Keratinocyte (primary cell): ENCODE results near the gene PRKCE. TPM values are rescaled to one million over a fixed set of nuclear protein-coding genes. Genes with fewer than 3 reads are reported as not detected.

ENCODE experiments used
- DNase-seq: peaks from one replicate; pipeline ENCODE4 v3.0.0-alpha.2; 2011; ENCODE audit warnings: low read depth, missing footprints, low spot score
- FAIRE-seq: peaks from 2 replicates; lab custom pipeline; 2011; peaks lifted over from hg19 to GRCh38; lab: Jason Lieb, UNC
- H2AFZ ChIP-seq: 2 replicates; pipeline ENCODE4 v1.6.0; 2012; ENCODE audit warnings: low read length, control low read depth, inconsistent platforms; ENCODE audit not compliant: control insufficient read depth
- H3K27ac ChIP-seq: 2 replicates; pipeline ENCODE4 v1.5.1; 2011; ENCODE audit warnings: low read length; ENCODE audit not compliant: control insufficient read depth, insufficient read depth
- H3K27me3 ChIP-seq: 3 replicates; pipeline ENCODE4 v1.6.0; 2011; ENCODE audit warnings: low read length; ENCODE audit not compliant: control insufficient read depth, insufficient read depth; ENCODE audit errors: extremely low read depth
- H3K36me3 ChIP-seq, 2 experiments: 2 replicates in 1 of 2; 3 replicates in 1 of 2; pipeline ENCODE4 v1.5.1; 2011; ENCODE audit warnings: low read length in 2 of 2, mild to moderate bottlenecking in 1 of 2; ENCODE audit not compliant: control insufficient read depth in 2 of 2, insufficient read depth in 2 of 2; ENCODE audit errors: extremely low read depth in 1 of 2
- H3K4me1 ChIP-seq: 3 replicates; pipeline ENCODE4 v1.5.1; 2011; ENCODE audit warnings: low read length; ENCODE audit not compliant: control insufficient read depth, insufficient read depth; ENCODE audit errors: extremely low read depth
- H3K4me2 ChIP-seq: 3 replicates; pipeline ENCODE4 v1.6.0; 2011; ENCODE audit warnings: low read depth, low read length; ENCODE audit not compliant: control insufficient read depth, insufficient read depth; ENCODE audit errors: extremely low read depth
- H3K4me3 ChIP-seq, 3 experiments: fragments of 200-600 bp in 1 of 3; sonication (generic) in 1 of 3; 2 replicates in 2 of 3; 3 replicates in 1 of 3; pipeline ENCODE4 v1.5.1; 2011 to 2016; ENCODE audit warnings: low read length in 3 of 3, mild to moderate bottlenecking in 3 of 3, control low read depth in 2 of 3, inconsistent platforms in 1 of 3, low read depth in 1 of 3, mixed read lengths in 1 of 3, mixed run types in 1 of 3, moderate library complexity in 1 of 3; ENCODE audit not compliant: control insufficient read depth in 2 of 3, insufficient read depth in 2 of 3; ENCODE audit errors: extremely low read depth in 1 of 3
- H3K79me2 ChIP-seq: 2 replicates; pipeline ENCODE4 v1.6.0; 2012; ENCODE audit warnings: low read length; ENCODE audit not compliant: control insufficient read depth, insufficient read depth
- H3K9ac ChIP-seq: 3 replicates; pipeline ENCODE4 v1.6.0; 2011; ENCODE audit warnings: low read length; ENCODE audit not compliant: control insufficient read depth, insufficient read depth; ENCODE audit errors: extremely low read depth
- H3K9me1 ChIP-seq: 3 replicates; pipeline ENCODE4 v1.6.0; 2011; ENCODE audit warnings: low read length; ENCODE audit not compliant: control insufficient read depth, insufficient read depth; ENCODE audit errors: extremely low read depth
- H3K9me3 ChIP-seq: 2 replicates; pipeline ENCODE4 v1.5.1; 2012; ENCODE audit warnings: low read depth, low read length; ENCODE audit not compliant: control insufficient read depth
- H4K20me1 ChIP-seq: 3 replicates; pipeline ENCODE4 v1.6.0; 2011; ENCODE audit warnings: low read length; ENCODE audit not compliant: control insufficient read depth, insufficient read depth; ENCODE audit errors: extremely low read depth
- CTCF ChIP-seq, 3 experiments: IDR thresholded peaks in 1 of 3; conservative IDR thresholded peaks in 1 of 3; optimal IDR thresholded peaks in 1 of 3; 2 replicates in 2 of 3; 3 replicates in 1 of 3; pipeline versions ENCODE3 to v1.5.1; 2011; ENCODE audit warnings: low read length in 3 of 3, mild to moderate bottlenecking in 3 of 3, moderate library complexity in 2 of 3, control low read depth in 1 of 3, inconsistent platforms in 1 of 3; ENCODE audit not compliant: insufficient read depth in 2 of 3; ENCODE audit errors: extremely low read depth in 1 of 3
- EZH2 ChIP-seq: IDR thresholded peaks from one replicate; pipeline ENCODE4 v1.6.1; 2012; ENCODE audit warnings: inconsistent platforms, mild to moderate bottlenecking, low read length, moderate library complexity
- dilution Hi-C: fragments of 300-500 bp; cut with MboI; formaldehyde crosslinking; loops from one replicate; pipeline ENCODE4 v1.7.0; 2020; ENCODE audit warnings: low sequenced_read_pairs; ENCODE audit not compliant: extremely low pct_ligation_motif_present
- polyA plus RNA-seq, 5 experiments: library from polyadenylated mRNA; depleted of rRNA in 3 of 5; stranded (reverse) in 3 of 5; stranded (forward) in 1 of 5; unstranded in 1 of 5; fragments of >200 nt; gene quantifications; 1 replicate in 1 of 5; 2 replicates in 3 of 5; 3 replicates in 1 of 5; pipeline versions ENCODE4 v1.2.1 to v1.2.3, GENCODE V29; 2011 to 2012; ENCODE audit warnings: missing spikeins in 2 of 5, low read depth in 1 of 5, low replicate concordance in 1 of 5

The PRKCE gene
- polyA plus RNA-seq, 1 donor (not counting 4 experiments of a cell fraction or from before 2014, with no cell fraction given): 2.0 TPM

GRCh38 chr2:45643095-45643494 is 8.4 kb upstream of the PRKCE start:
- no peaks in the 10 kb centered on the region for H3K9me1 ChIP-seq
- H3K9me3 ChIP-seq: no peaks in the 10 kb centered on the region
- H3K4me2 ChIP-seq: peak overlapping the region; percentile 90
- H3K36me3 ChIP-seq: no peaks in the 10 kb centered on the region
- H3K79me2 ChIP-seq: no peaks in the 10 kb centered on the region
- H3K4me1 ChIP-seq: peaks cover 6% of the 10 kb centered on the region
- no peak overlapping the region for H3K27ac ChIP-seq
- H2AFZ ChIP-seq: peak overlapping the region; percentile 52
- TF ChIP-seq CTCF (optimal IDR thresholded peaks at IDR 0.05 in 1 of 3, IDR thresholded peaks at IDR 0.05 in 1 of 3, conservative IDR thresholded peaks at IDR 0.05 in 1 of 3; ENCODE audit: extremely low read depth in 1 of 3, insufficient read depth in 2 of 3, low read length in 3 of 3) (no peak), EZH2 (no peak)
- H3K9ac ChIP-seq: peak overlapping the region; percentile 45
- H3K27me3 ChIP-seq: peaks cover 14% of the 10 kb centered on the region
- H4K20me1 ChIP-seq: no peaks in the 10 kb centered on the region
- dilution Hi-C loops: no loop called here
- no peak for FAIRE-seq
- peak overlapping the region; percentile 41 to 61 (median 60) for H3K4me3 ChIP-seq
- no peak for DNase-seq

- no peaks in the 10 kb centered on the region for H3K79me2 ChIP-seq
- H3K9ac ChIP-seq: peak overlapping the region; percentile 45
- FAIRE-seq: no peak
- DNase-seq: no peak
- H3K36me3 ChIP-seq: no peaks in the 10 kb centered on the region
- dilution Hi-C loops: no loop called here
- peak overlapping the region; percentile 90 for H3K4me2 ChIP-seq
- no peaks in the 10 kb centered on the region for H3K9me1 ChIP-seq
- no peaks in the 10 kb centered on the region for H4K20me1 ChIP-seq
- peaks cover 13% of the 10 kb centered on the region for H3K27me3 ChIP-seq
- peaks cover 6% of the 10 kb centered on the region for H3K4me1 ChIP-seq
- H2AFZ ChIP-seq: peak overlapping the region; percentile 52
- H3K27ac ChIP-seq: no peak overlapping the region
- no peaks in the 10 kb centered on the region for H3K9me3 ChIP-seq
- TF ChIP-seq EZH2 (no peak), CTCF (optimal IDR thresholded peaks at IDR 0.05 in 1 of 3, IDR thresholded peaks at IDR 0.05 in 1 of 3, conservative IDR thresholded peaks at IDR 0.05 in 1 of 3; ENCODE audit: extremely low read depth in 1 of 3, insufficient read depth in 2 of 3, low read length in 3 of 3) (peak; percentile 62 to 87 (median 86))
- H3K4me3 ChIP-seq: peak overlapping the region; percentile 41 to 61 (median 60)
Measured at GRCh38 chr2:45643543-45644542, 7.6 kb upstream of the PRKCE start.
